GM12801 (cell line): ENCODE results near the gene ADCY2.

ENCODE experiments used
- TF ChIP-seq, protein P1 (sequence below): IDR thresholded peaks from one replicate; pipeline ENCODE4 v1.5.1; 2011; ENCODE audit warnings: control low read depth; ENCODE audit not compliant: insufficient read length; ENCODE audit errors: extremely low read depth

The ADCY2 gene

DNA sequence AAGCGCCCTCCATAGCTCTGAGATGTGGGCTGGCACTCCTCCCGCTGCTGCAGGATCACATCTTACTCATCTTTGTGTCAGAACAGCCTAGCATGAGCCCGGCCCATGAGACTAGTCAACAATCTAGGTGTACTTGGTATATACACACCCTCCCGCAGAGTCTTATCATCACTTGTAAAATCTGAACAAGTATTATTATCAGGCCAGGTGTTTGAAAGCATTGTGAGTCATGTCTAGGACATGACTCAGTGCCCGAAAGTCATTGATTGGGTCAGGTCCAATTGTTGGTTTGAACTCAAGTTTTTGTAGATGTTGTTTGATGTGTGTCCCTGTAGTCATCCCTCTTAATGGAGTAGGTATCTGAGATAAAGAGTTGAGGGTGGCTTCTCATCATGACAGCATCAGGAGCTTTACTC, 346.3 kb downstream of the ADCY2 start:
- TF ChIP-seq, protein P1, sequence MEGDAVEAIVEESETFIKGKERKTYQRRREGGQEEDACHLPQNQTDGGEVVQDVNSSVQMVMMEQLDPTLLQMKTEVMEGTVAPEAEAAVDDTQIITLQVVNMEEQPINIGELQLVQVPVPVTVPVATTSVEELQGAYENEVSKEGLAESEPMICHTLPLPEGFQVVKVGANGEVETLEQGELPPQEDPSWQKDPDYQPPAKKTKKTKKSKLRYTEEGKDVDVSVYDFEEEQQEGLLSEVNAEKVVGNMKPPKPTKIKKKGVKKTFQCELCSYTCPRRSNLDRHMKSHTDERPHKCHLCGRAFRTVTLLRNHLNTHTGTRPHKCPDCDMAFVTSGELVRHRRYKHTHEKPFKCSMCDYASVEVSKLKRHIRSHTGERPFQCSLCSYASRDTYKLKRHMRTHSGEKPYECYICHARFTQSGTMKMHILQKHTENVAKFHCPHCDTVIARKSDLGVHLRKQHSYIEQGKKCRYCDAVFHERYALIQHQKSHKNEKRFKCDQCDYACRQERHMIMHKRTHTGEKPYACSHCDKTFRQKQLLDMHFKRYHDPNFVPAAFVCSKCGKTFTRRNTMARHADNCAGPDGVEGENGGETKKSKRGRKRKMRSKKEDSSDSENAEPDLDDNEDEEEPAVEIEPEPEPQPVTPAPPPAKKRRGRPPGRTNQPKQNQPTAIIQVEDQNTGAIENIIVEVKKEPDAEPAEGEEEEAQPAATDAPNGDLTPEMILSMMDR: no peak

DNA sequence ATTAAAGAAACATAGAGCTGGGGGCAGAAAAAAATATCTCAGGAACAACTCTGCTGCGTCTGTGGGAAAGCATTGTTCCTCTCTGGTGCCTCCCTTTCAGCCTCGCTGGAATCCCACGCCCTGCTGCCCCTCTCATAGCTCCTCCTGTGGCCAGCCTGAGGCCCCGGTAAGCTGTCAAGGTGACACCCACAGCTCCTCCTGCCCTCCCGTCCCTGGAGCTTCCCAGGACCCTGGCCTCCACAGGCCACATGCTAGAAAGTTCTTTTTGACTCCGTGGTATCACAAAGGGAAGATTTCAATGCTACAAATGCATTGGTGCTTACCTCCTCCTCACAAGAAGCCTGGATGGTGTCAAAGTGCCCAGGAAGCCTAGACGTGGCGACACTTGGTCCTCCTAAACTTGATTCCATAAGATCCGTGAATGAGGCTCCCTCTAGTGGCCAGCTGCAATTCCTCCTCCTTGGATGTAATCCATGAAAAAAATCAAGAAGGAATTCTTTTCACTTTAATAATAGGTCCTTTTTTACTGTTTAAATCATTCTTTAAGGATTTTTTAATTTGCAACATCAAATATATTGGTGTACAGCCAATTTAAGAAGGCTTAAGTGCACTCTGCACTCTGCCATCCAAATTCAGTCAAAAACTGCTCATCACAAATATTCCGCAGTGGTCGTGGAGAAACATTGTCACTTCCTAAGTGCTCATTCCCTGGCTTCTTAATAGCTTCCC, 350.1 kb downstream of the ADCY2 start:
- TF ChIP-seq, protein P1: no peak

DNA sequence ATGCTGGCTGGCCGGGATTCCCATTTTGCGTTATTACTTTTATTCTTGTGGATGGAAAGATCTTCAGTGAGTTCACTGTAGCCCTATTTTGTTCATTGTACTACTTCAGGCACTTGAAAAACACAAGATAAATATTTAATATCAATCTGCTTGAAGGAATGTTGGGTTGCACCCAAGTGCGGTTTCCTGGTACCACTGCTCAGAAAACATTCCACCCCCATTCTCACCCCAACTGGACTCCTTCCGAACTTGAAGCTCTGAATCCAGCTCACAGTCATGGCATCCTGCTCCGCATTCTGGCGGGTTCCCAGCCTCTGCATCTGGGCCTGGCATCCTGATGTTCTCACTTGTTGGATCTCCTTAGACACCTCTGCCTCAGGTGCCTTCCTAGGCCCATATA, 351.8 kb downstream of the ADCY2 start:
- TF ChIP-seq, protein P1: no peak

DNA sequence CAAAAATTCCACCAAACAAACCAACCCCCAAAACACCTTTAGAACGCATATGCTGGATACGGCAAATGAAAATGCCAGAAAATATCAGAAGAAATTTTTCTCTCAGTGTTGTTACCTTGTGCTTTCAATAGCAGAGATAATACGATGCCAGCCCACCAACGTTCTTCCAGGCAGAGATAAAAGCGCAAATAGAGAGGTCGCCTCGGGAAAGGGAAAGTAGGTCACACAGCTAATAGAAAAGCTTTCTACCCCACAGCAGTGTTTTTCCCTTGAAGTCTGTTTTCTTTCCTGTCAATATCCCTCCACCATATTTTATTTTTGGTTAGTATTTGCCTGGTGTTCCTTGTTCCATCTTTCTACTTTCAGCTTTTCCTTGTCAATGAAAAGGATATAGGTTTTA, 353.7 kb downstream of the ADCY2 start:
- TF ChIP-seq, protein P1: no peak

DNA sequence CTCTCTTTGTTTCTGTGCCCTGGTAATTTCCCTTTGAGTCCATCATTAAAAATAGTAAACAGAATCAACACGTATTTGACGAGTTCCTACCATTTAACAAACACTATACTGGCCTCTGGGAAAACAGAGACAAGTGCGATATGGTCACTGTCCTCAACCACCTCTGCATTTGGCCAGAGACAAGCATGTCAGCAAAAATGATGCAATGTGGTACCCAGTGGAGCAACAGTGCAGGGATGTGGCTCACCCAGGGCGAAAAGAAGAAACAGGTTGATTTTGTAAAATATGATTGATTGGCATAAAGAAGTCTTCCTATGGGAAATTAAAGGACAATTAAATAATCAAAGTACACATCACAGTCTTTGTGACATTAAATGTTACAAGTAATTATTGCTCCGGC, 355.9 kb downstream of the ADCY2 start:
- TF ChIP-seq, protein P1: no peak

DNA sequence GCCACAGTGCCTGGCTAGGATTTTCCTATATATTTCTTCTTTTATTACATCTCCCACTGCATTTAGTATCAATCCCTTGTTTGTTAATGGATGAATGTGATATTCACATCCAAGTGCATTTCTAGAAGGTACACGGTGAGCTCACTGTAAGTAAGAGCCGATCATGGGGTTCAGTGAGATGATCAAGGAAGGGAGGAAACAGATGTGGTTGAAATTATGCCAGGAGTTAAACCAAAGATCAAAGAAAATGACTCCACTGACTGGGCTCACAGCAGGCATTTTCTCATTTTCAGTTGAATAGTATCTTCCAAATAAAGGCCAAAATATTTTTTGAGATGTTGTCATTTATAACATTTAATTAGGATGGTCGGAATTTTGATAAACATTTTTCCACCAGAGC, 357.2 kb downstream of the ADCY2 start:
- TF ChIP-seq, protein P1: no peak

DNA sequence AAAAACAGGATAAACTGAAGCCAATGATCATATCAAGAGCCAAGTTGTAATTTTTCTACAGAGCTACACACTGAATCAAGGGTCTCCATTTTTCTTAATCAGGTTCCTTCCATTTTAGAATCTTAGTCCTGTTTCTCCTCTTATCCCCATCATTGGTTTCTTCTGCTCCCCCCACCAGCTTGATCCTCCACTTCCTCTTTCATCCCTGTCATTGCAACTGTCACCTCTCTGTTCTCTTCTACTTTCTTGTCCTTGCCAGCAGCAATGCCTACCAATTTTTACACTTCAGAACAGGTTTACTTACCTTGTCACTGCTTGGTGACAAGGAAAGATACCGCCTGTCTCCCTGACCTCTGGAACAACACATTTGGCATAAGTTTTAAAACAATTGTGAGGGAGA, 357.7 kb downstream of the ADCY2 start:
- TF ChIP-seq, protein P1: no peak
